H1 (cell line): ENCODE measurements around the gene MORC2. TPM values are rescaled to one million over a fixed set of nuclear protein-coding genes. Genes with fewer than 3 reads are reported as not detected.

ENCODE experiments used
- BACH1 ChIP-seq: IDR thresholded peaks from 2 replicates; pipeline ENCODE4 v1.6.1; 2012; ENCODE audit warnings: low read length, improper control_type of control experiment
- CHD1 ChIP-seq: IDR thresholded peaks from 2 replicates; pipeline ENCODE4 v1.6.1; 2012; ENCODE audit warnings: low read depth, low read length, improper control_type of control experiment
- CREB1 ChIP-seq: IDR thresholded peaks from 2 replicates; pipeline ENCODE4 v1.6.1; 2012; ENCODE audit warnings: inconsistent platforms
- KDM1A ChIP-seq: fragments of 200-600, 300-600 bp; sonication (generic); IDR thresholded peaks from 2 replicates; pipeline ENCODE4 v1.7.1; 2016; ENCODE audit warnings: mild to moderate bottlenecking, low read length, borderline replicate concordance
- SRF ChIP-seq: IDR thresholded peaks from 2 replicates; pipeline ENCODE4 v1.6.1; 2011; ENCODE audit warnings: mild to moderate bottlenecking, low read depth, low read length, moderate library complexity
- SUZ12 ChIP-seq: fragments of 200-600 bp; sonication (generic); IDR thresholded peaks from 2 replicates; pipeline ENCODE4 v1.6.1; 2012; ENCODE audit warnings: mild to moderate bottlenecking, inconsistent platforms, low read length, moderate library complexity, mixed read lengths
- polyA plus RNA-seq, 7 experiments: library from polyadenylated mRNA; depleted of rRNA in 3 of 7; stranded (reverse) in 5 of 7; unstranded in 2 of 7; fragments of >200 nt in 5 of 7; fragments of 200-250 nt in 2 of 7; gene quantifications; 1 replicate in 5 of 7; 2 replicates in 1 of 7; 4 replicates in 1 of 7; pipeline versions ENCODE4 v1.2.1 to v1.2.3, GENCODE V29; 2011 to 2013; ENCODE audit warnings: missing spikeins in 2 of 7, mixed read lengths in 2 of 7
- total RNA-seq: library from RNA; stranded (reverse); fragmentation: NEBNext Ultra II Directional; extraction: Animal tissue kit (Norgen Biotek cat#: 25700); gene quantifications from 2 replicates; pipeline ENCODE4 v1.2.1, GENCODE V29; 2021

Gene MORC2
- total and polyA plus RNA-seq, 2 of the 8 experiments (the other 6 are each of a cell fraction or from before 2014, with no cell fraction given), result 15.4 to 68.0 TPM

GRCh38 chr22:30945653-30946052 is 22.9 kb downstream of the MORC2 start (continued):
- no peak for TF ChIP-seq SRF
- no peak for TF ChIP-seq CHD1
- no peak for TF ChIP-seq KDM1A
- TF ChIP-seq CREB1, result no peak
- no peak for TF ChIP-seq BACH1
- TF ChIP-seq SUZ12, result no peak
